K562 treated with DMSO at 1 percent for 4 hours (cell line): ENCODE data around the gene SNRNP200. TPM values are rescaled to one million over a fixed set of nuclear protein-coding genes. Genes with fewer than 3 reads are reported as not detected.

Experiments
- total RNA-seq: library from RNA; unstranded; fragments of 300-600 nt; gene quantifications from 2 replicates; pipeline ENCODE4 v1.2.3, GENCODE V29; 2022; ENCODE audit not compliant: insufficient read depth

The SNRNP200 gene
- 160 and 207 TPM in 2 replicates for total RNA-seq

GRCh38 chr2:96305091-96305978 lies at the start of gene SNRNP200:
SNRNP200 (minus strand) TSS chr2:96305546; CDS start chr2:96305437, 109 bp downstream.

DNA sequence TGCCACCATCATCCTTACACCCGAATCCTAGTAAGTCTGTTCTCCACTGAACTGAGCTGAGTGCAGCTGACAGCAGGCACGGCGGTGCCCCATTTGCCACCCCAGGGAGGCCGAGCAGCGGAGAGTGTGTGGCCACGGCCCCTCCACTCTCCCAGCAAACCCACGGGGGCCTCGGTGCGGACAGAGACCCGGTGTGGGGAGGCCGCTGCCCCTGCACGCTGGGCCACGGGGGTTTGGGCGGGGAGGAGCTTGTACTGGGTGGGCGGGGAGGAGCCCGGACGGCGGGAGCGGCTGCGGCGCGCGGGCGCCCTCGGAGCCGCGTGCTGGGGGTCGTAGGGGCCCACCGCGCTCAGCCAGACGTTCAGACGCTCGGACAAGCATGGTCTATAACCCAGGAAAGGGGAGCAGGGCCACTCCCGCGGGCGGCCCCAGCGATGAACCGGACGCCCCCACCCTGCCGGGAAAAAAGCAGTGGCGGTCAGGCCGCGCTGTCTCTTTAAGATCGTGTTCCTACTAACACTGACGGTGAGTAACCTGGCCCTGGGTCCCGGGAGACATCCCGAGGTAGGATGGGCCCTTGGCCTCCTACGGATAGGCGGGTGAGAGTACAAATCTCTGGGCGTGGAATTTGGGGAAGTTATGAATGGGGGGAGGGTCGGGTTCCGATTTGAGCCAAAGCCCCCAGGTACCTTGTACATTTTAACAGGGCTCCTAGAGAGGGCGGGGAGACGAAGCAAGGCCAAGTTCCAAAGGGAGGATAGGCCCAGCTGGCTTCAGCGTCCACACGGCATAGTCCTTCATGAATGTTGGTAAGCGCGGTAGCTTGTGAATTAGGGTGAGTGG lies 19.9 kb upstream of the SNRNP200 start, which contains the start of gene ITPRIPL1:
TSS of gene ITPRIPL1 (plus strand) at position 277 of the 843 bp plus-strand sequence. CDS start at position 800, 523 bp downstream.

DNA sequence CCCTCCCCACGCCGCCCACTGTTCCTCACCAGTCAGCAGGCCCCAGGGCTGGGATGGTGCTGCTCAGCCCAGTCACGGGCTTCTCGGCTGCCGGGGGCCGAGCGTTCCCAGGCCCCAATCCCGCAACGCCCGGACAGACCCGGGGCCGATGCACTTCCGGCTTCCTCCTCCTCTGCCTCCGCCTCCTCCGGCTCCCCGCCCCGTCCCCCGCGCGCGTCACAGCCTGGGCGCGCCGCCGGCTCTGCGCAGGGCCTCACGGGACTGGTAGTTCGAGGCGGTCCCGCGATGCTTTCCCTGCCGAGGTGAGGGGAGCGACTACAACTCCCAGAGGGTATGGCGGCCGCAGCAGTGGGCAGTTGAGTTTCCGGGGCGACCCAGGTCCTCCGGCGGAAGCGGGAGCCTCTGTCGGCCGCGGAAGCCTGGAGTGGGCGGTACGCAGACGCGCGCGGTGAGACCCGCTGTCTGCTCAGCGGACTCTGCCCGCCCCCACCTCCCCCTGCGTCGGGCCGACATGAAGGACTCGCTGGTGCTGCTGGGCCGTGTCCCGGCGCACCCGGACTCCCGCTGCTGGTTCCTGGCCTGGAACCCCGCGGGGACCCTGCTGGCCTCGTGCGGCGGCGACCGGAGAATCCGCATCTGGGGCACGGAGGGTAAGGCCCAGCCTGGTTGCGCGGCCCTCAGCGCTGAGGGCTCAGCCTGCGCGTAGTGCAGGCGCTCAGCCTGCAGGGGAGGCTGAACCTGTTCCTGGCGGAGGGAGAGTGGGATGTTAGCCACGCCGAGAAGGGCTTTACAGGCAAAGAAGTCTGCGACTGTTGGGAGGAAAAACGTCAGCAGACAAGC lies 39.3 kb downstream of the SNRNP200 start, which contains the start of the genes CIAO1 and TMEM127:
TSS of gene CIAO1 (plus strand) at position 386 of the 840 bp plus-strand sequence. CDS start at position 512, 126 bp downstream.
TSS of gene TMEM127 (minus strand) at position 158 of the 840 bp plus-strand sequence. CDS start 616 bp downstream, outside the sequence.

Other genes starting within 250 kb of the SNRNP200 start
- not detected in 2 replicates for gene ADRA2B, start 189.0 kb downstream of the SNRNP200 start, total RNA-seq
- not detected in 2 replicates for gene ASTL, start 167.0 kb downstream of the SNRNP200 start, total RNA-seq
- not detected in 2 replicates for gene DUSP2, start 160.1 kb downstream of the SNRNP200 start, total RNA-seq
- gene STARD7, start 96.7 kb downstream of the SNRNP200 start, total RNA-seq, result 90.7 and 105 TPM in 2 replicates
- 11.5 and 18.1 TPM in 2 replicates for gene TMEM127, start 39.5 kb downstream of the SNRNP200 start, total RNA-seq
- gene CIAO1, start 39.3 kb downstream of the SNRNP200 start, total RNA-seq, result 76.4 and 89.2 TPM in 2 replicates
- 1.6 and 1.7 TPM in 2 replicates for gene ITPRIPL1, start 19.8 kb upstream of the SNRNP200 start, total RNA-seq
- gene NCAPH, start 30.2 kb upstream of the SNRNP200 start, total RNA-seq, result 37.1 and 45.6 TPM in 2 replicates
- not detected in 2 replicates for gene NEURL3, start 199.8 kb upstream of the SNRNP200 start, total RNA-seq
- gene ARID5A, start 231.2 kb upstream of the SNRNP200 start, total RNA-seq, result 16.8 and 17.3 TPM in 2 replicates